Astrocyte of the spinal cord (primary cell): ENCODE measurements around the gene SCNN1G.

Experiments
- DNase-seq: peaks from one replicate; pipeline ENCODE4 v3.0.0; 2011; ENCODE audit warnings: low read depth, low spot score
- H3K4me3 ChIP-seq: 2 replicates; pipeline ENCODE4 v1.5.1; 2011; ENCODE audit warnings: low read depth, mild to moderate bottlenecking, low read length, moderate library complexity
- CTCF ChIP-seq: IDR thresholded peaks from 2 replicates; pipeline ENCODE4 v1.5.1; 2012; ENCODE audit warnings: low read depth, mild to moderate bottlenecking, low read length, inconsistent platforms
- in situ Hi-C: cut with HindIII; loops from 2 replicates; pipeline ENCODE4 v1.10.0; 2017; ENCODE audit warnings: low sequenced_read_pairs

Gene SCNN1G

DNA sequence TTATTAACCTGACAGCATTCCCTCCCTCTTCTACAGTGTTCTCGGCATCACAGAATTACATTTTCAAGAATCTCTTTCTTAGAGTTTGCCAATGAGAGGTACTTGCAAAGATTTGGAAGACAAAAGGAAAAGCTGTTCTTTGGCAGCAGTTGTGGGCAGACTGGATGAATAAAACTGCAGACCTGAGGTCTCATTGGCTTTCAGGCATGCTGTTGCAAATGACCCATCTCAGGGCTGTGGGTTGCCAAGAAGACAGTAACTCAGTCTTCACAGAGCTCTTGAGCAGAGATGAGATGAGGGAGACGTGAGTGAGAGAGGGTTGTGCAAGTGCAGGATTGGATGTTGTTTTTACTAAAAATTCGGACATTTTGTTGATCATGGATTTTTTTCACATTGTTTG lies 22.0 kb upstream of the SCNN1G start:
- TF ChIP-seq CTCF, result no peak
- in situ Hi-C loops, result no loop called here
- DNase-seq, result no peak
- H3K4me3 ChIP-seq, result no peak overlapping the region

DNA sequence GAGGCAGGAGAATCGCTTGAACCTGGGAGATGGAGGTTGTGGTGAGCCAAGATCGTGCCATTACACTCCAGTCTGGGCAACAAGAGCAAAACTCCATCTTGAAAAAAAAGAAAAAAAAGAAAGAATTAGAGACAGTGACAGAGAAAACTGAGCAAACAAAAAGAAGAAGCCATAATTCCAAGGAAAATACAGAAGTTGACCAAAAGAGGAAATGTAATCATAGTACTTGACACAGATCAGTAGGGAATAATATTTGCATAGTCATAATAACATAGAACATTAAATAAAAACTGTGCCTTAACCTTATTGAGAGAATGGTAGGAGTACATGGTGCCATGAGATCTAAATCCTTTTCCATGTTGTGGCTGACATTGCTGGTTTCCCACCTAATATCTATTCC lies 18.6 kb upstream of the SCNN1G start:
- DNase-seq, result no peak
- in situ Hi-C loops, result no loop called here
- no peak overlapping the region for H3K4me3 ChIP-seq
- no peak for TF ChIP-seq CTCF

GRCh38 chr16:23164736-23165135 lies 17.8 kb upstream of the SCNN1G start:
- DNase-seq, result no peak
- in situ Hi-C loops, result no loop called here
- TF ChIP-seq CTCF, result no peak
- no peak overlapping the region for H3K4me3 ChIP-seq

- in situ Hi-C loops, result no loop called here
- no peak for TF ChIP-seq CTCF
- no peak overlapping the region for H3K4me3 ChIP-seq
- DNase-seq, result no peak
Measured at GRCh38 chr16:23172583-23172982, 10.0 kb upstream of the SCNN1G start.

DNA sequence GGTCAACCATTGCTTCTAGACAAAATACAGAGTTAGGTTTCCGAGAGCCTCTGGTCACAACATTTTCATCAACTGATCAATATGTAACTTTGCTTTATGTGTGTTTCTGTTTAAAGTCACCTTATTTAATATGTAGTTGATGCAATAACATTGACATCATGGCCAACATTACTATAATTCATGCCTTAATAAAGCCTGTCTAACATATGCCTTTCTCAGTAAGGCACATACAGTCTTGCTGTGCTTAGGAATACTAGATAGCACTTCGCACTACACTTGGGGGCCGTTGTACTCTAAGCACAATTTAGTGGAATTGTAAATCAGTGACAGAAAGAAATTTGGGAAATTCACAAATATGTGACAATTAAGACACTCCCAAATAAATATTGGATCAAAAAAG lies 9.6 kb upstream of the SCNN1G start:
- no peak for TF ChIP-seq CTCF
- H3K4me3 ChIP-seq, result no peak overlapping the region
- in situ Hi-C loops, result no loop called here

DNA sequence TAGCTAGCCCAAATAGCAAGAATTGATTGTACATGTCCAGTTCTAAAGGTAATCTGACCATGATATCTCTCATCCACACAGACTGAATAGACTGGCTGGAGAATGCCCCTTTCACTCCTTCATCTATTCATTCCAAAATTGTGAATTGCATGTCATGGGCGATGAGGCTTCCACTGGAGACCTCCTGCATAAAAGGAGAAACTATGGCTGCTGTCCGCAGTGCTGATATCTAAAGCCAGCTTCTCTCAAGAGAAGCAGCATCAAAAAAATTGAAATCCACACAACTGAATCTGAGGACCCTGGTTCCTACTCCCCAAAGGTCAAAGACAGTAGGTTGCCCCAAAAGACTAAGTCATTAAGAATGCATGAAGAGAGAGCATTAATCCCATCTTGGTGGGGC lies 7.9 kb upstream of the SCNN1G start:
- DNase-seq, result peak; percentile 24
- no peak for TF ChIP-seq CTCF
- H3K4me3 ChIP-seq, result no peak overlapping the region
- in situ Hi-C loops, result no loop called here

More for the DNA sequence above, 9.6 kb upstream of the SCNN1G start:
- DNase-seq, result no peak

DNA sequence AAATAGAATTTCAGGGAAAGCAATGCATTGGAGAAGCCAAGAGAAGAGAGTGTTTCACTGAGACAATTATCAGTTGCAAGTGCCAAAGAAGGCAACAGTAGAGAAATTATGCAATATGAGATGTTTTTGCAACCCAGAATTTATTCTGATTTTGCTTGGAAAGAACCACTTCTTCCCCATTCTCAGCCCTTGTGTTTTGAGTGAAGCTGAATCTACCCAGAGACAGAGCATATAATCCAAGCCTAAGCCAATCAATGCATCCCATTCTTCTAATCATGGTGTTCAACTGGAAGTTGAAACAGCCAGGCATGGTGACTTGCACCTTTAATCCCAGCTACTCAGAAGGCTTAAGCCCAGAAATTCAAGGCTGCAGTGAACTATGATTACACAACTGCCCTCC lies 6.9 kb upstream of the SCNN1G start:
- no peak for TF ChIP-seq CTCF
- no peak for DNase-seq
- in situ Hi-C loops, result no loop called here
- no peak overlapping the region for H3K4me3 ChIP-seq
